T-helper 2 cell treated with Interferon-gamma antibody and Interleukin-4, amounts not matched to agents 100 ng/mL and 5 ng/mL, for 36 hours (primary cell): ENCODE data around the gene GALNT2. TPM values are rescaled to one million over a fixed set of nuclear protein-coding genes. Genes with fewer than 3 reads are reported as not detected.

Experiments used
- intact Hi-C: fragments of 100-400 bp; cut with micrococcal nuclease; formaldehyde crosslinking; loops from one replicate; pipeline ENCODE4 v1.15.1; 2023
- total RNA-seq: library from RNA; stranded (reverse); gene quantifications from 2 replicates; pipeline ENCODE4 v1.2.3, GENCODE V29; 2022

Gene GALNT2
- total RNA-seq, 1 donor from 2014 or later, result 26.6 TPM

DNA sequence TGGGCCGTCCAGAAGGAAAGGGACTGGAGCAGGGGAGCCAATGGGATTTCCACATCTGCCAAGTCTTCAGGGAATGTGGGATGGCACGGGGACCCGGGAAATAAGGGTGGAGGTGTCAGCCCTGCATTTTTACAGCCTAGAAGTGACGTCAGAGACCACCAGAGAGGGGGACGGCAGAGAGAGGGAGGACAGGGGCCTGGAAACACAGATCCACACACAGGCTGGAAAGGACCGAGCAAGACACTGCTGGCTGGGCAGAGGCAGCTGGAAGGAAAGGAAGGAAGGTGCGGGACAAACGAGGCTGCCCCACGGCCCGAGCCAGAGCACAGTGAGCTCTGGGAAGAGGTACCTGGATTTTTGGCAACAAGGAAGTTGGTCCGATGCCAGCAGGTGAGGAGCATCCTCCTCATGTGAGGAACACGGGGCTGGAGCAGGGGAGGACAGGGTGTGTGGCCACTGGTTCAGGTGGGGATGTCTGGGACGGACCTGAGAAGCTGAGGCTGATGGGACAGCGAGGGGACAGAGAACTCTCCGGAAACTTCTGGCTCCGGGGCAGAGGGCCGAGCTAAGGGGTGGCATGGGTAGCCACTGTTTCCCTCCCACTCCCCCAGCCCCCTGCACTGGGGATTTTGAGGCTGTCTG lies 220.8 kb downstream of the GALNT2 start:
- intact Hi-C loops, result no loop called here

DNA sequence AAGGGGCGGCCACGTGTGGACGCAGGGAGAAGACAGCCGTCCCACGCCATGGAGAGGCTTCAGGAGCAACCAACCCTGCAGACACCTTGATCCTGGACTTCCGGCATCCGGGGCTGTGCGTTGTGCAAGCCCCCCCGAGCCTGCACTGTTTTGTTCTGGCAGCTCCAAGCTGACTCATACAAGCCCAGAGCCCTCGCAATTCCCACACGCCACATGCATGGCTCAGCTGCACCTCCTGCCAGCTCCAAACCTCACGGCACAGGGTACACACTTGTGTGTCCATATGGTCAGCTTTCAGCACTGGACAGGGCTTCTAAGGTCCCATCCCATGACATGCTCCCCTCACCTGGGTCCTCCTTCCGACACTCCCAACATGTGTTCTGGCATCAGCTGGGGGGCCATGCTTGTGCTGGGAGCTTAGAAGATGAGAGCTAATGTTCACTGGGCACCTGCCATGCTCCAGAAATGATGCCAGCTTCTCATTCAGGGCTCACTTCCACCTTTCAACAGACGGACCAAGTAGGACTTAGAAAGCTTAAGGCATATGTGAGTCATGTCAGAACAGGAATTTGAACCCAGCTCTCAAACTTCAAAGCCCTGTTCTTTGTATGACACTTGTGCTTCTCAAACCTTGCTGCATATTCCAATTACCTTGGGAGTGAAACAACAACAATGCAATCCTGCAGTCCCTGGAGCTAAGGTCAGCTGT lies 221.8 kb downstream of the GALNT2 start:
- intact Hi-C loops, result no loop called here

DNA sequence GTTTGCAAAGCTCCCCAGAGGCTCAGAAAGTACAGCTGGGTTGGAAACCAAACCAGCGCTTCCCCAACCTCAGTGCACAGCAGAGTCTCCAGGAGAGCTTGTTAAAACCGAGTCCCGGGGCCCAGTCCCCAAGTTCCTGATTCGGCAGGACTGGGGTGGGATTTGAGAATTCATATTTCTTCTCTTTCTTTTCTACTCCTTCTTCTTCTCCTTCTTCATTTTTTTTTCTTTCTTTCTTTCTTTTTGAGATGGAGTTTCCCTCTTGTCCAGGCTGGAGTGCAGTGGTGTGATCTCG lies 222.3 kb downstream of the GALNT2 start:
- intact Hi-C loops, result no loop called here

DNA sequence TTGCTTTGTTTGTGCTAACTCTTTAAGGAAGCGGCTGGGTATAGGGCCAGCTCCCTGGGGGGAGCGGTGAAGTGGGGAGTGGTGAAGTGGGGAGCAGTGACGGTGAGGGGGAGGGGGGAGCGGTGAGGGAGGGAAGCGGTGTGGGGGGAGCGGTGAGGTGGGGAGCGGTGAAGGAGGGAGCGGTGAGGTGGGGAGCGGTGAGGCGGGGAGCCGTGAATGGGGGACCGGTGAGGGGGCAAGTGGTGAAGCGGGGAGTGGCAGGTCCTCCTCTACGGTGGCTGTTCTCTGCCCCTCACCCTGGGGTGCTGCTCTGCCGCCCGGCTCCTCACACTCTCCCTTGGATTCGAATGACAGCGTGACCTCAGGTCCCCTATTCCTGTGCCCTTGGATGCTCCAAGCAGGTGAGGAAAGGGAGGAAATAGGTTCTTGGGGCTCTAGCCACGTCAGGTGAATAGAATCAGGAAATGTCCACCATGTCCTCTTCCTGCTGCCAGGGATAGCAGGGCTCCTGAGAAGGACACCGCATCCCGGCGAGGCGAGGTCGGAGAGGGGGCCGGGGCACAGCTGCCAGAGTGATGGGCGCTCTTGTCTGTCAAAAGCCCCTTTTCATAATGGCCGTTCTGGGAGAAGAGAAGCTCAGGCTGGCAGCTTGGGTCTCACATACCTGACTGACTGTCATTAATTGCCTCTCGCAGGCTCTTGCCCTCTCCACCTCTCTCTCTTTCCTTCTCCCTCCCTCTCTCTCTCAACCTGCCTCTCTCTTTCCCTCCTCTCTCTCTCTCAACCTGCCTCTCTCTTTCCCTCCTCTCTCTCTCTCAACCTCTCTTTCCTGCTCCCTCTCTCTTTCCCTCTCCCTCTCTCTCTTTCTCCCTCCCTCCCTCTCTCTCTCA lies 224.9 kb downstream of the GALNT2 start:
- intact Hi-C loops, result no loop called here

DNA sequence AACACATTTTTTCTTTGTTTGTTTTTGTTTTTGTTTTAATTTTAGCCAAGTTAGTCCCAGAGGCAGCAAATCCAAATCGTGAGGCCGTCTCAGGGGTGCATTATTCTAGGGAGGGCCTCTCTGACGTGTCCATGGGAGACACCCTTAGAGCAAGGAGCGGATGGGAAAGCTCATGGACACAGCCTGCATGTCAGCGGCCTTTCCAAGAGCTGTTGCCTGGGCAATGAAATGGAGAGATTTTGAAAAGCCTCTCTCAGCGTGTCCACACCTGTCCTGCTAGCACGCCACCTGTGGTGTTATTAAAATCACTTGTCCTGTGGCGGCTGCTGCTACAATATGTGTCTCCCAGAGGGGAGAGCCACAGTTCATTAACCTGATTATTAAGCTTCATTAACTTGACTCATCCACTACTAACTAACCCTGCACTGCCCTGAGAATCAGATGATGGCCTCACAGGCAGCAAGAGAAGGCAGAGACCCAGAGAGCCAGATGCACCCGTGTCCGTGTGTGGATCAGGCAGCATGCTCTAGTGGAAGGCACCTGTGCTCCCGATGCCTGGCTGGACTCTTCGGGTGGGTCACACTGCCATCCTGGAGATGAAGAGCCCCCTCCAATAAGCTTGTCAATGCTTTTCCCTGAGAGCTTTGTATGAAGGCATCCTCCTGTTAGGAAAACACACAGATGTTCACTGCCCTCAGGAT lies 225.8 kb downstream of the GALNT2 start:
- intact Hi-C loops, result no loop called here

DNA sequence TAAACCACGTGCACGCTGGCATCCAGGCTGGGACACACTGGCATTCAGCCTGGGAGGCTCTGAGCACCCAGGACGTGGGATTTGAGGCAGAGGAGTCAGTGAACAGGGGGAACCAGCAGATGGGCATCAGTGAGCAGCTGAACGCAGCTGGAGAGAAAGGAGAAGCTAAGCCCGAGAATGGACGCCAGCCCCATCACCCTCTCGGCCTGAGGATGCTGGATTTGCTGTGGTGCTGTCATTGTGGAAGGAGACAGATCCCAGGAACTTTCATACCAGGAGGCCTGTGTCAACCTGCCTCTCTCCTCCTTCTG lies 226.3 kb downstream of the GALNT2 start:
- intact Hi-C loops, result no loop called here

DNA sequence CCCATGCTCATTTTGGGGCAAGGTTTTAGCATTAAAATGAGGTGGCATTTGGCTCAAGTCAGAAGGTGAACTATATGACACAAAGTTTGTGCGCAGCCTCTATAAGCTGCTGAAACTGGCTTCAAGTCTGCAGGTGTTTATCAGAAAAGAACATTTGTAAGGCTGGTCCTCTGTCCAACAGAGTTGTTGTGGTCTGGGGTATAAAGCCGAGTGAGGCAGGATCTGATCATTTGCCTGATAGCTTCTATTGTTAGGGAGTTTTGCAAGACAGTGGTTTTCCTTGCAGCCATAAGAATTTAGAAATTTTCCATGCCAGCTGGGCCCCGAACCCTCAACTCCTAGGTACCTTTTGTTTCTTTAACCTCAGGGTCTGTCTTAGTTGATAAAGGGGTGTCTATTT lies 228.3 kb downstream of the GALNT2 start:
- intact Hi-C loops, result no loop called here

DNA sequence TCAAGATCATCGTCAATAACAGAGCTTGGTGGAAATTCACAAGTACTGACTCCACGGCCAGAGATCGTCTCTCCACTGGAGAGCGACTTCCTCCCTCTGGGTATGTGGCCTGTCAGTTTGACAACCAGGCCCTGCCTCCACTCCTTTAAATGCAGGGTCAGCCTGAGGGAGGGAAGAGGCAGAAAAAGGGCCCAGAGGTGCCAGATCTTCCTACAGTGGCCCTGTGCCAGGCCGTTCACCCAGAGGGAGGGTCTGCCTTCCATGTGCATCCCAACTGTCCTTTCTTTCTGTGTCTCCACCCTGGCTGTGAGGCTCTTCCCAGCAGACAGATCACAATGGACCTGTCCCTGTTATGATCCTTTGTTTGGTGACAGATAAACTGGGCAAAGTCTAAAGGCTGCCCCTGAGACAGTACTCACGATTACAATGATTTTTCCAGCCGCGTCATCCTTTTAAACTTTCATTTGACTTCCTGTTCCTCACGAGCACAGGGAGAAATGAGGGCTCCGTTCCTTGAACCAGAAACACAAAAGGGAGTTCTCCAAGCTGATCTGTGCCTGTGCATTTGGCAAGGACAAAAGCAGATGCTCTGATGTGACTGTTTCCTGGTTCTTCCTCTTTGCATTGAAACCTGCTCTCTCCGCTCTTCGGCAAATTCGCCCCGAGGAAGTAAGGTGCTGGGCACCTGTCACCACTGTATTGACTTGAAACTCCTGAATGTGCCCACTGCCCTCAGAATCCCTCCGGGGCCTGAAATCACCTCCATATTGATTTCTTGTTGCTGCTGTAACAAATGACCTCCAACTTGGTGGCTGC lies 232.4 kb downstream of the GALNT2 start:
- intact Hi-C loops, result no loop called here

DNA sequence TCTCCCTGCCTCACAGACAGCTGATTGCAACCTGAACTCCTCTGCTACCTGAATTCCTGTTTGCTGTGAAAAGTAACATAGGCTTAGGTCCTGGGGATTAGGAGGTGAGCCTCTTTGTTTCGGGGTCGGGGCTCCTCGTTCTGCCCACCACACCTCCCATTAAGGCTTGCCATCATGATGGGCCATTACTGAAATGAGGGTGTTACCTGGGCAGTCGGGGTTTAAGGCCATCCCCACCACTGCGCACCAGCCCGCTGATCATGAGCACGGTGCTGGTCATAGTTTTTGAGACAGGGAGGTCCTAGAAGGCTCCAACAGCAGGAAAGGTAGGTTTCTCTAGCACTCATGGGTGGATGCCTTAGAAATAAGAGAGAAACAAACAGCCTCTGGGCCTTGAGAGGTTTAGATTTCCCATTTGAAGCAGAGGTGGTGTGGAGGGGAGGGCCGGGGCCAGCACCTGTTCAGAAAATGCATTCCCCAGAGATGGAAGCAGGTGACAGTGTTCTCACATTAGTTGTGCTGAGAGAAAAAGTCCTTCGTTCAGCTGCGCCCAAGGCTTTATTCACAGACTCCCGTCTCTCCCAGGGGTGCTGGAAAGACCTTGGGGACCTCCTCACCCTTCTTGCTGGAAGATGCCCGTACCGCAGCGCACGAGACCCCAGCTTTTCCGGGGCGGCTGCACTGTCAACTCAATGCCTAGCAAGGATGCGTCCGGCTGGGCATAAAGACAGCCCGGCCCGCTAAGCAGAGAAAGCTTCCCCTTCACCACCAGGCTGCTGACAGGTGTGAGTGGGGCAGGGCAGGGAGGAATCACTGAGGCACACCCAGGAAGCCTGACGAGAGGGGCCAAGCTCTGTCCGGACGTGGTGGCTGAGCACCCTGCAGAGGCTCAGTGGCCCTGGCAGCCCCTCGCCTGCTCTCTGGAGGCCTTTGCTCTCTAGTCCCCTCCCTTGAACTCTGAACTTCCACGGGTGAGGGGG lies 233.6 kb downstream of the GALNT2 start:
- intact Hi-C loops, result no loop called here

DNA sequence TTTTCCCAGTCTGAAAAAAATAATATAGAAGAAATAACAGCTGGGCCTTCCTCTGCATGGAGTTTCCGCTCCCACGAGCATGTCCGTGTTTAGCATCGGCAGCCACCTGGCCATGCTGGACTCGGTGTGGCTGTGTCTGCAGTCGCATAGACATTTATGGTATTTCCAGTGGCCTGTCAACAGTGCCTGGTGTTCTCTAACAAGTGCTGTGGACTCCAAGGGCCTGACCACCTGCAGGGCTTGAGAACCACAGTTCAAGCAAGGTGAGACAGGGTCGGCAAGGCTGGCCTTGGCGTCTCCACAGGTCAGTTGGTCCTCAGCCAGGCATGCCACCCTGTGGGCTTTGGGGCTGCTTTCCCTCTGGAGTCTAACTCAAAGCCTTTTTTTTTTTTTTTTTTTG lies 234.3 kb downstream of the GALNT2 start:
- intact Hi-C loops, result no loop called here

DNA sequence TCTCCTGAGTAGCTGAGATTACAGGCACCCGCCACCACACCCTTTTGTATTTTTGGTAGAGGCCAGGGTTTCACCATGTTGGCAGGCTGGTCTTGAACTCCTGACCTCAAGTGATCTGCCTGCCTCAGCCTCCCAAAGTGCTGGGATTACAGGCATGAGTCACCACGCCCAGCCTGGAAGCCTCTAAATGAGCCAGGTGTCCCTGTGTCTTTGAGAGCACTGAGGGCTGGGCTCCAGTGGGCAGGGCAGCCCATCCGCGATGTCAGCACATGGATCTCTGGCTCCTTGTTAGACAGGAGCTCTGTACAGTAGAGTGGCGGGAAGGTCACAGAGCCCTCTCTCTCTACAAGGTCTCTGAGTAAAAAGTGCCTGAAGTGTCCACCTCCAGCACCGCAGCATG lies 234.8 kb downstream of the GALNT2 start:
- intact Hi-C loops, result no loop called here

DNA sequence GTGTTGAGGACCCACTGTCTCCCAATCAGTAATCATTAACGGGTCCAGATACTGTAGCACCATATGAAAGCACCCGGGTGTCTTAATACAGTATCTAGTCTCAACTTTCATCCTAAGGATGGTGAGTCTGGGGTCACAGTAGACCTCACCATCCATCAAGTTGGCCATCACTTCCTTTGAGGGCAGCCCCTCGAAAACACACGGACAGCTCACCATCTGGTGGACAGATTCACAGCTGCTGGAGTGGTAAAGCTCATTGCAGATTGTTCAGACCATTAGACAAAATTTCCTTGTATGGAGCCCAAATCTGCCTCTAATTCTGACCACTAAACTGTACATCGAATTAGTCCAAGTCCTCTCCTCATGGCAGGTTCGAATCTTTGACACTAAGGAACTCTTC lies 236.0 kb downstream of the GALNT2 start:
- intact Hi-C loops, result no loop called here

DNA sequence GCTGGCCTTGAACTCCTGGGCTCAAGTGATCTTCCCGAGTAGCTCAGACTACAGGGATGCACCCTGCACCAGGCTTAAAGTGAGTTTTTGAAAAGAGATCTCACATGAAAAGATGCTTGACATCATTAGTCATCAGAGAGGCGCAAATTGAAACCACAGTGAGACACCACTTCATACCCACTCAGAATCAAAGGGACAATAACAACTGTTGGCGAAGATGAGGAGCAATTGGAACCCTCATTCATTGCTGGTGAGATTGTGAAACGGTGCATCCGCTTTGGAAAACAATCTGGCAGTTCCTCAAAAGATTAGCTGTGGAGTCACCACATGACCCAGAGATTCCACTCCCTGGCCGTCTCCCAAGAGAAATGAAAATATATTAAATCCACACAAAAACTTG lies 236.8 kb downstream of the GALNT2 start:
- intact Hi-C loops, result no loop called here

DNA sequence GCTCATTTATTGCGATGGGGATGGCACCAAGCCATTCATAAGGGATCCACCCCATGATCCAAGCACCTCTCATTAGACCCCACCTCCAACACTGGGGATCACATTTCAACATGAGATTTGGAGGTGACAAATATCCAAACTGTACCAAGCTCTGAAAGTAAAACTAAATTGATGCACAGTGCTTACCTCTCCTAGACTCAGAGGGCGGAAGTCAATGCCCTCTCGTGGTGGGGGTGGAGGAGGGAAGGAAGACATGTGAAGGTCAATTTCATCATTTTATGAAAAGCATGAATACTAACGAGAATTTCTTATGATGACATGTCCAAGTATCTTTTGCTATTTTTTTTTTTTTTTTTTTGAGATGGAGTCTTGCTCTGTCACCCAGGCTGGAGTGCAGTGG lies 239.1 kb downstream of the GALNT2 start:
- intact Hi-C loops, result no loop called here

DNA sequence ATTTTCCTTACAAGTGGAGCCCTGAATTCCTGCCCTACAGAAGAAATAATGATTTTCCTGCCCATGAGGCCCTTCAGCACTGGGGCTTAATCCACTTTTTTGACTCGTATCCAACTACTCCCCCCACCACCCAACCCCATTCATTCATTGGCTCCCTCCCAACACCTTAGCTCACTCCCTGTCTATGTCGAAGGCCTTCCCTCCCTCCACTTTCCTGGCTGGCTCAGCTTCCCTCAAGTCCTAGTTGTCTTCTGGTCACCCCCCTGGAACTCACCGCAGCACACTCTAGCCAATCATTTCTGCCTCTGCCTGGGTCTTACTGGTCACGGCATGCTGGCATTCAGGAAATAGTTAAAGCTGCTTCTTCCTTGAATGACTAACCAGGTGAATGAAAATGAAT lies 240.2 kb downstream of the GALNT2 start:
- intact Hi-C loops, result no loop called here

DNA sequence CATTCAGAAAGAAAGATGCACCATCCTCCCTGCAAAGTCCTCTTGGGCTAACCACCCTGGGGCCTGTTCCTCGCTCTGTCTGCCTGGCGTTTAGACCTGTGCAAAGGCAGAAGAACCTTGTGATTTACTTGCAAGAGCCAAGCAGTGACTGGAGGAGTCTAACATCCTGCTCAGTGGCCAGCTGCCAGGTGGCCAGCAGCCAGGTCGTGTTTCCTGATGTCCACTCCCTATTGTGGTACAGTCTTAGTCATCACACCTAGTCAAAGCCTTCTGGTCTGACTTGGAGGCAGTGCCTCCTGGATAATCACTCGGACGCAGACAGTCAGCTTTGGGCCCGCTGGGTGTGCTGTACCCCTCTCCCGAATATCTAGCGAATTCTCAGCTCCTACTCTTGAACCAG lies 241.0 kb downstream of the GALNT2 start:
- intact Hi-C loops, result no loop called here

DNA sequence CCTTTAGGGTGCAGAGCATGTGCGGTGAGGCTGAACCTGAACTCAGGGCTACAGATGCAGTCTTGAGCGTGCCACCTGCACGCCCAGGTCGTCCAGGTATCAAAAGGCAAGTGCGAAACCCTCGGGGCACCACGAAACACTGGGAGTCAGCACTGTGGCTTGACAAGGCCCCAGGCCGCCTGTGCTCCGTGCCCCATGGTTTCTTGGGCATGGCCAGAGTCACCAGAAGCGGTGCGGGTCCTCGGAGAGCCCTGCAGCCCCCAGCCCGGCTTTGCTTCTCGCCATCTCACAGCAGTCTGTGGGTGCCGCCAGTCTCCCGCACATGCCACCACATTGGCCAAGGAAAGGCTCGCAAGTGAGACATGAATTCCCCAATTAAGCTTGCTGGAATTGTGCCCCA lies 241.8 kb downstream of the GALNT2 start:
- intact Hi-C loops, result no loop called here

DNA sequence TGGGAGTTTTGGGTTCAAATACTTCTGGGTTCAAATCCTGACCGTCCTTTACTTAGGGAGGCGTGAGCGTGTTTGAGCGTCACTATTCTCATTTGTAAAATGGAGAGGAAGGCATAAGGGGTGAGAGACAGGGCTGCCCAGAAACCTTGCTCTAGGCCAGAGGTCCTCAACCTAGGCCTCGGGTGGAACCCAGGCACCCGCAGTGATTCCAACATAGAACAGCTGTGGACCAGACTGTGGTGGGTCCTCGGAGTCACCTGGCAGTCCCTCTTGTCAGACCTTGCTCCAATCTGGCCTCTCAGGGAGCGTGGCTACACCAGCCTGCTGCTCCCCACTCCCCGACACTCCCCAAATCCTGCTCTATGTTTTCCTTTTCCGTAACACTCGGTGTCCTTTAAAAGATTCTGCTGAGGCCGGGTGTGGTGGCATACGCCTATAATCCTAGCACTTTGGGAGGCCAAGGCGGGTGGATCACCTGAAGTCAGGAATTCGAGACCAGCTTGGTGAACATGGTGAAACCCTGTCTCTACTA lies 242.7 kb downstream of the GALNT2 start:
- intact Hi-C loops, result loop anchor here (1.0 to 5.0 kb wide), 4 partner anchors 142 to 648 kb away; partner anchors contain the start of gene GALNT2

DNA sequence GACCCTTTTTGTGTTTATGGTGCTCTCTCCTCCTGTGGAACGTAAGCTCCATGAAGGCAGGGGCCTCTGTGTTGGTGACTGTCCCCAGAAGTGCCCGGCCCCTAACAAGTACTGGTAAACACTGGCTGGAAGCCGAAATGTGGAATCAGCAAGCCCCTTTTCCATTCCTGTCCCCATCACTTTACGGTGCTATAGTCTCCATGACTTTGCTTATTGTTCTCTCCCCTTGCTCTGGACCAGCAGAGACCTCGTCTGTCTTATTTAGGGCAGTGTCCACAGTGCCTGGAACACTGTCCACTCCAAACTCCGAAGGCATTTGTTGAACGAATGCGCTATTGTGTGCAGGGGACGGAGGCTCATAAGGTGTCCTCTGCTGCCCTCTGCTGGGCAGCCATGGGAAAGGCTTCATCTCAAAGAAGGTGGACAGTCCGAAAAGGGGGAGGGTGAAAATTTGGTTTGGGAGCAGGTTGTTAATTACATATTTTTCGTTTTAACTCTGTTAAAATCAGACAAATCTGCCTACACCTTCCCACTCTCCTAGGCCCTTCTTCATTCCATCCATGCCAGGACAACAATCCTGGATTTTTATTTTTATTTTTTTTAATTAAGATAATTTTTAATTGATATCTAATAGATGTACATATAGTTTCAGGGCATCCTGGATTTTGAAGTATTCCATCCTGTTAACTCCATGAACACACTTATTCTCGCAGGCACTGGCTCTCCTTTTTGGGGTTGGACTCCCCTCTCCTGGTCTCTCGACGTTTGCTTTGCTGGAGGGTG lies 243.5 kb downstream of the GALNT2 start:
- intact Hi-C loops, result loop anchor here (1.0 to 5.0 kb wide), 4 partner anchors 143 to 649 kb away; partner anchors contain the start of gene GALNT2
